ENCODE results near the gene TMEM108. TPM values are rescaled to one million over a fixed set of nuclear protein-coding genes. Genes with fewer than 3 reads are reported as not detected.

TMEM108 gene
- total RNA-seq, 1 experiment from 2014 or later = not detected

GRCh38 chr3:133162265-133162664 lies 124.1 kb downstream of the TMEM108 start:
- Histone ChIP-seq H3K36me3 (ENCODE audit: control insufficient read depth in 1 of 2, insufficient read depth in 2 of 2, low read length in 2 of 2) (no peaks in the 10 kb centered on the region), H3K9me3 (ENCODE audit: control insufficient read depth in 1 of 2, insufficient read depth in 1 of 2, low read depth in 1 of 2, low read length in 2 of 2) (no peaks in the 10 kb centered on the region), H2AFZ (ENCODE audit: low read depth, low read length, poor library complexity, severe bottlenecking) (no peak overlapping the region), H3K27me3 (ENCODE audit: insufficient read depth, low read length) (peaks cover 30% of the 10 kb centered on the region), H3K4me2 (ENCODE audit: low read length) (no peak overlapping the region), H3K4me1 (ENCODE audit: control insufficient read depth in 1 of 2, insufficient read depth in 2 of 2, low read length in 2 of 2) (no peaks in the 10 kb centered on the region), H3K9me2 (ENCODE audit: insufficient read depth) (no peaks in the 10 kb centered on the region), H3K9ac (ENCODE audit: low read length) (no peak overlapping the region), H4K20me1 (ENCODE audit: insufficient read depth) (no peaks in the 10 kb centered on the region), H3K4me3 (replicated peaks in 1 of 2; ENCODE audit: low read depth in 1 of 2, low read length in 2 of 2) (no peak overlapping the region), H3K27ac (ENCODE audit: low read depth, low read length) (no peak overlapping the region), H3K79me2 (ENCODE audit: insufficient read depth, low read length) (no peaks in the 10 kb centered on the region)
- ATAC-seq (no peak), DNase-seq (ENCODE audit: low read depth, low spot score) (no peak)
- ChIA-PET POLR2A (no interaction called here), RAD21 (ENCODE audit: low non-redundant PET in 1 of 2, low total read pairs in 2 of 2, uncharacterized antibody in 2 of 2, unreplicated experiment in 2 of 2) (no interaction called here), CTCF (no interaction called here)
- intact Hi-C loops (cut with micrococcal nuclease) = no loop called here
- TF ChIP-seq ZFX (IDR thresholded peaks at IDR 0.05) (no peak), CTCF (IDR thresholded peaks at IDR 0.05 in 2 of 3, conservative IDR thresholded peaks at IDR 0.05 in 1 of 3; ENCODE audit: borderline replicate concordance in 1 of 3, insufficient read depth in 1 of 3, low read depth in 2 of 3, low read length in 2 of 3) (no peak)
- BruUV-seq (replicated peaks) = no TSS peak

DNA sequence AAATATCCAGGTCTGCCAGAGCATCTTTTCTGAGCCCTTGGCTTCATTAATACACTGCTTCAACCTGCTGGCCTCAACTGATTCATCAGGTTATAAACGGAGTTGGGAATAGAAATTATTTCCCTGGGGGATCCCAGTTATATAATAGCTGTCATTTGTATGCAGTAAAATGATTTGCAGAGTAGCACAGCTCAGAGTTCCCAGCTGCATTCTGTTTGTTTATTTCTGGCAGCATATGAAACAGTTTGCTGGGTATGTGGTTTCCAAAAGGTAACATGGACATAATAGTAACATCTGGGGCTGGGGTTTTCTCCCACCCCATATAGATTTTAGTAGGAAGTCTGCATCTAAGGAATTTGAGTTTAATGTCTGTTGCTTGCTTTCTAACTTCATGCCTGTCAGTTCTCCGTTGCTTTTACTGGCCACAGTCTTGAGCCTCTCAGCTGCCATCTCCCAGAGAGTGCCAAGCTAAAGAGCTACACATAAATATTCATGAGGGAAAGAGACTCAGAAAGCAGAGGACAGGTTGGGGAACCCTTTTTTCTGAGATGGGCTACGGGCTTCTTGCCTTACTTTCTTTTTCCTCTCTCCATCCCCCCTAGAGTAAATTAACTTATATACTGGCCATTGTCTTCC lies 124.6 kb downstream of the TMEM108 start:
- TF ChIP-seq SIN3A (IDR thresholded peaks at IDR 0.05; ENCODE audit: low read depth) = no peak
- no peak for TF ChIP-seq POLR2A (IDR thresholded peaks at IDR 0.05; ENCODE audit: borderline replicate concordance, extremely low read depth, insufficient read depth, insufficient read length)
- TF ChIP-seq SP1 (IDR thresholded peaks at IDR 0.05; ENCODE audit: low read depth) = no peak
- no peak for TF ChIP-seq TCF7L2 (IDR thresholded peaks at IDR 0.05; ENCODE audit: borderline replicate concordance, extremely low read depth, insufficient read depth, insufficient read length)
- no peak for TF ChIP-seq MAX (IDR thresholded peaks at IDR 0.05)
- no peak for TF ChIP-seq FOSL1 (IDR thresholded peaks at IDR 0.05; ENCODE audit: low read depth)
- no peak for TF ChIP-seq YY1 (IDR thresholded peaks at IDR 0.05; ENCODE audit: extremely low read depth, insufficient replicate concordance, low read depth, low read length)
- no peak overlapping the region for H3K27ac ChIP-seq (ENCODE audit: low read depth, low read length)
- H3K9ac ChIP-seq (ENCODE audit: low read length) = no peak overlapping the region
- ChIA-PET RAD21 (ENCODE audit: low non-redundant PET in 1 of 2, low total read pairs in 2 of 2, uncharacterized antibody in 2 of 2, unreplicated experiment in 2 of 2) (no interaction called here), POLR2A (no interaction called here), CTCF (no interaction called here)
- no peak overlapping the region for H3K4me2 ChIP-seq (ENCODE audit: low read length)
- no TSS peak for BruUV-seq (replicated peaks)
- no peaks in the 10 kb centered on the region for H3K9me3 ChIP-seq (ENCODE audit: control insufficient read depth in 1 of 2, insufficient read depth in 1 of 2, low read depth in 1 of 2, low read length in 2 of 2)
- no peak overlapping the region for H3K4me3 ChIP-seq (replicated peaks in 1 of 2; ENCODE audit: low read depth in 1 of 2, low read length in 2 of 2)
- H4K20me1 ChIP-seq (ENCODE audit: insufficient read depth) = no peaks in the 10 kb centered on the region
- no peak overlapping the region for H2AFZ ChIP-seq (ENCODE audit: low read depth, low read length, poor library complexity, severe bottlenecking)
- no peaks in the 10 kb centered on the region for H3K36me3 ChIP-seq (ENCODE audit: control insufficient read depth in 1 of 2, insufficient read depth in 2 of 2, low read length in 2 of 2)
- no peaks in the 10 kb centered on the region for H3K9me2 ChIP-seq (ENCODE audit: insufficient read depth)
- no peaks in the 10 kb centered on the region for H3K4me1 ChIP-seq (ENCODE audit: control insufficient read depth in 1 of 2, insufficient read depth in 2 of 2, low read length in 2 of 2)
- DNase-seq (ENCODE audit: low read depth, low spot score) (no peak), ATAC-seq (no peak)
- intact Hi-C loops (cut with micrococcal nuclease) = no loop called here
- peaks cover 24% of the 10 kb centered on the region for H3K27me3 ChIP-seq (ENCODE audit: insufficient read depth, low read length)
- H3K79me2 ChIP-seq (ENCODE audit: insufficient read depth, low read length) = no peaks in the 10 kb centered on the region
